Activated naive CD4-positive, alpha-beta T cell treated with anti-CD3 and anti-CD28 coated beads, Interleukin-2, amount 50 U/mL, for 24 hours (primary cell): ENCODE measurements around the gene CLIC3.
A peak's percentile ranks its signal among the peaks of the same experiment; 100 is the strongest.

Experiments
- H3K27ac Mint-ChIP-seq: one replicate; pipeline ENCODE4 v1.8.0; 2021; ENCODE audit warnings: mild to moderate bottlenecking, mixed read lengths
- H3K27me3 Mint-ChIP-seq: one replicate; pipeline ENCODE4 v1.8.0; 2021; ENCODE audit warnings: mixed read lengths
- H3K36me3 Mint-ChIP-seq: one replicate; pipeline ENCODE4 v1.8.0; 2021; ENCODE audit warnings: mixed read lengths
- H3K4me1 Mint-ChIP-seq: one replicate; pipeline ENCODE4 v1.8.0; 2021; ENCODE audit warnings: mixed read lengths
- H3K4me3 Mint-ChIP-seq: one replicate; pipeline ENCODE4 v1.8.0; 2021; ENCODE audit warnings: mild to moderate bottlenecking, mixed read lengths
- H3K9me3 Mint-ChIP-seq: one replicate; pipeline ENCODE4 v1.8.0; 2021; ENCODE audit warnings: mixed read lengths

Gene CLIC3

DNA sequence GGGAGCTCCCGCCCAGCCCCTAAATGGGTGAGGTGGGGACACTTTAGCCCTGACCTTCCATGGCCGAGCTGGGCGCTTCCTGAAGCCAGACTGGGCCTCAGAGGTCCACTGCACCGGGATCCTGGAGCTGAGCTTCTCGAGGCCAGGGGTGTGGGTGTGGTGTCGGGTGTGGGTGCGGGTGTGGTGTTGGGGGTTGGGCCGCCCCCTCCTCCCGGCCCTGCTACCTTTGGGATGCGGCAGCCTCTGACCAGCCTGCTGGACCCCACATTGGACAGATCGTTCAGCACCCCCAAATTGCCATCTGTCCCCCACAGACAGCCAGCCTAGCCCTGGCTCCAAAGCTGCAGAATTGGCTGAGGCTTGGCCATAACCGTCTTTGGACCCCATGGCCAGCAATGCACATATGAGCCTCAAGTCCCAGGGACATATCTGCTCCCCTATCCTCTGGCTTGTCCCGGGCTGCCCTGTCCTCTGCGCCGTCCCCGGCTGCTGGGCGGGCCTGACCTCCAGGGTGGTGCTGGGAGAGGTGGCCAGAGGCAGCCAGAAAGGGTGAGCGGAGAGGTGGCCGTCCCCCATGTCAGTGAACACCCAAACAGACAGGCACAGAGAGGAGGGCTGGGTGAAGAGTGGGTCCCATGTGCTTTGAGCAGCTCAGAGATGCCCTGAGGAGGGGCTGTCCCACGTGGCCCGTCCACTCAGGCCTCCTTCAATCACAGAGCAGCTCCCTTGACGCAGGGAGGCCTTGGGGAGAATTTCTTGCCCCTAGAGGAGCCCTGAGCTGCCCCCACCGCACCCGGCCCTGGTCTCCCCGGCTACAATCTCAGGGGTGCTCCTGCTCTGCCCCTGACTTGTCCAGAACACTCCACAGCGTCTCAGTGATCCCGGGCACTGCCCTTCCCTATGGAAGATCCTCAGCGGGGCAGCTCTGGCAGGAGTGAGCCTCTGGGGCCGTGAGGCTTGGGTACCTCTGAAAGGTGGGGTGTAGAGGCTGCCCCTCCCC, 22.4 kb downstream of the CLIC3 start:
- Mint-ChIP-seq H3K27me3 (no peaks in the 10 kb centered on the region), H3K27ac (no peak overlapping the region), H3K4me3 (no peak overlapping the region), H3K4me1 (peaks cover 7% of the 10 kb centered on the region), H3K9me3 (no peaks in the 10 kb centered on the region), H3K36me3 (no peaks in the 10 kb centered on the region)

GRCh38 chr9:136972743-136973142, 23.6 kb downstream of the CLIC3 start:
- Mint-ChIP-seq H3K4me1 (peaks cover 7% of the 10 kb centered on the region), H3K9me3 (no peaks in the 10 kb centered on the region), H3K4me3 (no peak overlapping the region), H3K27me3 (no peaks in the 10 kb centered on the region), H3K27ac (no peak overlapping the region), H3K36me3 (no peaks in the 10 kb centered on the region)

- H3K4me3 Mint-ChIP-seq = no peak overlapping the region
- no peaks in the 10 kb centered on the region for H3K9me3 Mint-ChIP-seq
- H3K27me3 Mint-ChIP-seq = no peaks in the 10 kb centered on the region
- H3K27ac Mint-ChIP-seq = no peak overlapping the region
- H3K4me1 Mint-ChIP-seq = peaks cover 7% of the 10 kb centered on the region
- no peaks in the 10 kb centered on the region for H3K36me3 Mint-ChIP-seq
Observed at GRCh38 chr9:136972335-136972734, 24.0 kb downstream of the CLIC3 start.

- H3K27ac Mint-ChIP-seq = no peak overlapping the region
- H3K4me1 Mint-ChIP-seq = peaks cover 7% of the 10 kb centered on the region
- no peaks in the 10 kb centered on the region for H3K9me3 Mint-ChIP-seq
- H3K4me3 Mint-ChIP-seq = no peak overlapping the region
- H3K27me3 Mint-ChIP-seq = no peaks in the 10 kb centered on the region
- H3K36me3 Mint-ChIP-seq = no peaks in the 10 kb centered on the region
Observed at GRCh38 chr9:136971746-136972145, 24.6 kb downstream of the CLIC3 start.

DNA sequence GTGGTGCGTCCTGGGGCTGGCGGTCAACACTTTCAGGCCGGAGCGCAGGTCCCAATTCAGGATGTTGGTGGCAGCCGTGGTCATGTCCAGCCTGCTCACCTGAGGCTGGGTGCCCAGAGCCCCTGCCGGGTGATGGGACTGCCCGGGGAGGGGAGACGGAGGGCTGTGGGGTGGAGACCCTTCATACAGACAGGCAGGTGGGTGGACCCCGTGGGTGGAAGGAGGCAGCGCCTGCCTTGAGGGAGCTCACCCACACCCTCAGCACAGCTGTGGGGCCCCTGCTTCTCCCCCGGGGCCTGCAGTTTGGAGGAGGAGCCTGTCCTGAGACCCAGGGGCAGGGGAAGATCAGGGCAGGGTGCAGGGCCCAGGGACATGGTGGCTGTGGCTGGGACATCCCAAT, 26.0 kb downstream of the CLIC3 start:
- H3K4me3 Mint-ChIP-seq = no peak overlapping the region

DNA sequence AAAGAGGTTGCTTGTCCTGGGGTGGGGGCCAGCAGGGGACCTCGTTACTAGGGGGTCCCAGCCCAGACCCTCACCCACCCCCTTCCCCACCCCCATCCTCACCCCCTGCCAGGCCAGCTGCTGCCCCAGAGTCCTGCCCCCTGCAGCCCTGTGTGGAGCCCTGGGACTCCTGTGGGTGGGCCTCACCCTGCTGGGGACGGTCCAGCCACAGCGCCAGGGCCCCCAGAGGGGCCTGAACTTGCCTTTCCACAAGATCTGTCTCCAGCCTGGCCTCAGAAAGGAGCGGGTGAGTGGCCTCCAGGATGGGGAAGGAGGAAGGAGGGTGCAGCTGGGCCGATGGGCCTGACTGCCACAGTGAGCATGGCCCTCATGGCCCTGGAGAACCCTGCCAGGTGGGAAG, 26.6 kb downstream of the CLIC3 start:
- Mint-ChIP-seq H3K4me1 (peaks cover 14% of the 10 kb centered on the region), H3K27ac (peak overlapping the region; percentile 17), H3K4me3 (no peak overlapping the region), H3K36me3 (no peaks in the 10 kb centered on the region), H3K27me3 (no peaks in the 10 kb centered on the region), H3K9me3 (no peaks in the 10 kb centered on the region)

More for the DNA sequence above, 26.0 kb downstream of the CLIC3 start:
- no peaks in the 10 kb centered on the region for H3K27me3 Mint-ChIP-seq
- H3K4me1 Mint-ChIP-seq = peaks cover 18% of the 10 kb centered on the region
- H3K9me3 Mint-ChIP-seq = no peaks in the 10 kb centered on the region
- no peaks in the 10 kb centered on the region for H3K36me3 Mint-ChIP-seq
- no peak overlapping the region for H3K27ac Mint-ChIP-seq

GRCh38 chr9:136969150-136969549, 27.2 kb downstream of the CLIC3 start:
- H3K36me3 Mint-ChIP-seq = no peaks in the 10 kb centered on the region
- peaks cover 20% of the 10 kb centered on the region for H3K4me1 Mint-ChIP-seq
- H3K27ac Mint-ChIP-seq = peak overlapping the region; percentile 17
- no peaks in the 10 kb centered on the region for H3K27me3 Mint-ChIP-seq
- H3K9me3 Mint-ChIP-seq = no peaks in the 10 kb centered on the region
- H3K4me3 Mint-ChIP-seq = no peak overlapping the region

- no peak overlapping the region for H3K4me3 Mint-ChIP-seq
- H3K27ac Mint-ChIP-seq = peak overlapping the region; percentile 17
- no peaks in the 10 kb centered on the region for H3K9me3 Mint-ChIP-seq
- H3K4me1 Mint-ChIP-seq = peaks cover 20% of the 10 kb centered on the region
- H3K27me3 Mint-ChIP-seq = no peaks in the 10 kb centered on the region
- no peaks in the 10 kb centered on the region for H3K36me3 Mint-ChIP-seq
Observed at GRCh38 chr9:136968333-136969127, 27.8 kb downstream of the CLIC3 start.

DNA sequence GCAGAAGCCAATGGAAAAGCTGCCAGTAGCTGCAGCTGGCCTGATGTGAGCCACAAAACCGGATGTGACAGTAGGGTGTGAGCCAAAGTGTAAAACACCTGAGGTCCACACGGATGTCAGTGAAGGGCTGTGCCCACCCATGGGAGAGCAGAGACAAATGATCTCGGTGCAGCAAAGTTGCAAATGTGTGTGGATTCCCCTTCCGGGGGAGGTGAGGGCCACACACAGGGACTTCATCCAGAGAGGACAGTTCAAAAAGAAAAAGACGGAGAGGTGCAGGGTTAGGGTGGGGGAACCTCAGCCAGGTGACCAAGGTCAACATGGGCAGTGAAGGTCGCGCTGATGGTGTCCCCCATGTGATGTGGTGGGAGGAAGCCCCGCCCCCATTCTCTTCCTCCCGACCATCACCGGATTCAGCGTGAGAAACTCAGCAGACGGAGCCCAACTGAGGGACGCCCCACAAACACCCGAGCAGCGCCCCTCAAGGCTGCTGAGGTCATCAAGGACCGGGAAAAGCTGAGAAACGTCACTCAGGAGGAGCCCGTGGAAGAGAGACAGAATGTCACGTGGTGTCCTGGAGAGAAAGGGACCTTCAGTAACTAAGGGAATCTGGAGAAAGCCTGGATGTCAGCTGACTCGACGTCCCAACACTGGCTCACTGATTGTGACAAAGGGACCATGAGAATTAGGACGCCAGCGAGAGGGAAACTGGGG, 30.4 kb downstream of the CLIC3 start:
- Mint-ChIP-seq H3K4me1 (peaks cover 20% of the 10 kb centered on the region), H3K27ac (no peak overlapping the region), H3K27me3 (no peaks in the 10 kb centered on the region), H3K9me3 (no peaks in the 10 kb centered on the region), H3K36me3 (no peaks in the 10 kb centered on the region), H3K4me3 (peak overlapping the region; percentile 24)

DNA sequence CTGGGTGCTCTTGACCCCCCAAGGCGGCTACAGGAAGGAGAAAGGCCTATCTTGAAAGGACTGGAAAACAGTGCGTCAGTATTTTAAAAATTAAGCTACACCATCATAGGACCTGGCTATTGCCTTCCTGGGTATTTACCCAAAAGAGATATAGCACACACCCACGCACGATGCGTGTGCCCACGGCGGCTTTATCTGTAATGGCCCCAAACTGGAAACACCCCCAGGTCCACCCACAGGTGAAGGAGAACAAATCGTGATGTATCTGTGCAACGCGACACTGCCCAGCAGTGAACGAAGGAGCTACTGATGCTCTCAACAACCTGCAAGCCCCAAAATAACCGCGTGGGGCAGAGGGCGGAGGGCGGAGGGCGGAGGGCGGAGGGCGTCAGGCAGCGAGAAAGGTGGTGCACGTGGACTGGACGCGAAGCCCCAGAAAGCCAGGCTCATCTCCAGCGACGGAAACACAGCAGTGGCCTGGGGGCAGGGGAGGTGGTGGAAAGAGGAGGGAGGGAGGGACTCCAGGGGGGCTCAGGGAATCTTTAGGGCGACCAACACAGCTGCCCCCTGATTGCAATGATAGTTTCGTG, 31.4 kb downstream of the CLIC3 start:
- H3K9me3 Mint-ChIP-seq = no peaks in the 10 kb centered on the region
- no peaks in the 10 kb centered on the region for H3K27me3 Mint-ChIP-seq
- no peak overlapping the region for H3K4me3 Mint-ChIP-seq
- H3K36me3 Mint-ChIP-seq = no peaks in the 10 kb centered on the region
- peaks cover 22% of the 10 kb centered on the region for H3K4me1 Mint-ChIP-seq
- H3K27ac Mint-ChIP-seq = no peak overlapping the region

DNA sequence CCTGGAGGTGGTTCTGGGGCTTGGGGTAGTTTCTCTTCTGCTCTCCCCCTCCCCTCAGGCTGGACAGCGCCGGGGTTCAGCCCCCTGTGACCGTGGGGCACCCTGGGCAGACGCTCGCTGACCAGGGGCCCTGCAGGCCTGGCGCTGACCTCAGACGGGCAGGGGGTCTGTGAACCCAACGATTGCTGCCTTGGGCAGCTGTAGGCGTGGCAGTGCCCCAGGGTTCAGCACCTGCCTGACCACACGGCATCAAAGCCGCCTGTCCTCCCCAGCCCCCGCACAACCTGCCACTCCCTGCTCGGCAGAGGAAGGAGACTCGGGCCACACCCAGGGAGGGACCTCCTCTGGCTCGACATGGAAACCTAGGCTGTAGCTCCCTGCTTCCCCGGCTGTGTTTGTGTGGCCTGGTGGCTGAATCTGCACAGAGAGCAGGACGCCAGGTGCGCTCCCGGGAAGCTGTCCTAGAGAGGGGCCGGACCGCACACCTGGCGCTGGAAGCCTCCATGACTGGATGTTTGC, 32.1 kb downstream of the CLIC3 start:
- Mint-ChIP-seq H3K27me3 (no peaks in the 10 kb centered on the region), H3K36me3 (no peaks in the 10 kb centered on the region), H3K27ac (no peak overlapping the region), H3K4me3 (no peak overlapping the region), H3K9me3 (no peaks in the 10 kb centered on the region), H3K4me1 (peaks cover 23% of the 10 kb centered on the region)

DNA sequence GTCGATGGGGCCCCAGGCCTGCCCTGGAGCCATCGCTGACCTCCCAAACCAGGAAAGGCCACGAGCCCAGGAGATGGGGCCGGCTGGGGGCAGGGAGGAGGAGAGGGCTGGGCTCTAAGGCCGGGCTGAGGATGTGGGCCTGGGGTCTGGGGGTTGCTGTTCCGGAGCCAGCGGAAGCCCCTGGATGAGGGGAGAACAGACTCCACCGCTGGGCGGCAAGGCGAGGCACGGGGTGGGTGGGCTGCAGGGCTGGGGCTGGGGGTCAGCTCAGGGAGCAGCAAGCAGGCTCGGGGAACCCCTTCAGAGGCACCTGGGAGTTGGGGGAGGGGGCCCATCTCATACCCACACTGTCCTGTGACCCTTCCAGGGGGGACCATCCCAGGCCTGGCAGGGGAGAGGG, 32.6 kb downstream of the CLIC3 start:
- no peaks in the 10 kb centered on the region for H3K27me3 Mint-ChIP-seq
- H3K4me3 Mint-ChIP-seq = no peak overlapping the region
- H3K4me1 Mint-ChIP-seq = peaks cover 23% of the 10 kb centered on the region
- H3K9me3 Mint-ChIP-seq = no peaks in the 10 kb centered on the region
- H3K27ac Mint-ChIP-seq = no peak overlapping the region
- no peaks in the 10 kb centered on the region for H3K36me3 Mint-ChIP-seq

DNA sequence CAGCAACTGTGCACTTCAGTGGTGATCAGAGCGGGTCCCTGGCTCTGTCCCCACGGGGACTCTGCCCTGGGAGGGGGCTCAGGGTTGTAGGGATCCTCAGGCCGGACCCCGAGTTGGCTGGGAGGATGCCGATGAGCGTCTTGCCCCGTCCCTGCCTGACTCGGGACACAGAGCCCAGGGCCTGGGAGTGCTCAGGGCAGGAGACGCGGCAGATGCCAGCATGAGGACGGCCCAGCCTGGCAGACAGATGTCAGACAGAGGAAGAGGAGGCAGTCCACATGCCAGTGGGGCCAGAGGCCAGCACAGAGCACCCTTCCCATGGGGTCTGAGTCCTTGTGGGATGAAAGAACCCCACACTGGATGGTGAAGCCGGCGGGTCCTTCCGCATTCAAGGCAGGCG, 33.0 kb downstream of the CLIC3 start:
- Mint-ChIP-seq H3K36me3 (no peaks in the 10 kb centered on the region), H3K27ac (no peak overlapping the region), H3K4me1 (peaks cover 23% of the 10 kb centered on the region), H3K4me3 (no peak overlapping the region), H3K9me3 (no peaks in the 10 kb centered on the region), H3K27me3 (no peaks in the 10 kb centered on the region)

DNA sequence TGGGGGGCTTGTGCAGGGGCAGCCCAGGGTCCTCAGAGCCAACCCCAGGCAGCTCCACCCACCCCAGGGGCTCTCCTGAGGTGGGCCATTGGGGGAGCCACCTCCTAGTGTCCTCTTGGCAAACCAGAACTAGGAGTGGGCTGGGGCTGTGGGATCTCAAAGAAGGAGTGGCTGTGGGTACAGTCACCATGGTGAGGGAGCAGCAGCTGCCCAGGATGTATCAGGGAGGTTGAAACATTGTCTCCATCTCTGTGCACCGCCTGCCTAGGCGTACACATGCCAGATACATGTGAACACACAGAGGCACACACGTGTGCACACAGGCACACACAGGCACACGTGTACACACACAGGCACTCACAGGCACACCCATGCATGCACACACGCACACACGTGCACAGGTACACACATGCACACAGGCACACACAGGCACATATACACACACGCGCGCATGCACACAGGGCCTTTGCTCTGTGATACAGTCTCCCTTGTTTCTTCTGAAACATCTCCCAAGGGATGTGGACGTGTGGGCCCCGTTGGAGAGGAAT, 33.6 kb downstream of the CLIC3 start:
- Mint-ChIP-seq H3K4me1 (peaks cover 23% of the 10 kb centered on the region), H3K9me3 (no peaks in the 10 kb centered on the region), H3K27ac (no peak overlapping the region), H3K36me3 (no peaks in the 10 kb centered on the region), H3K27me3 (no peaks in the 10 kb centered on the region), H3K4me3 (no peak overlapping the region)

- Mint-ChIP-seq H3K9me3 (no peaks in the 10 kb centered on the region), H3K4me3 (no peak overlapping the region), H3K4me1 (peaks cover 23% of the 10 kb centered on the region), H3K27ac (no peak overlapping the region), H3K36me3 (no peaks in the 10 kb centered on the region), H3K27me3 (no peaks in the 10 kb centered on the region)
Observed at GRCh38 chr9:136962163-136962562, 34.2 kb downstream of the CLIC3 start.
